NCI-H1092 (cell line): ENCODE measurements around the gene ZNF582.

Experiments
- DNase-seq: peaks from one replicate; lab custom pipeline; 2025; lab: John Stamatoyannopoulos, UW

ZNF582 gene

DNA sequence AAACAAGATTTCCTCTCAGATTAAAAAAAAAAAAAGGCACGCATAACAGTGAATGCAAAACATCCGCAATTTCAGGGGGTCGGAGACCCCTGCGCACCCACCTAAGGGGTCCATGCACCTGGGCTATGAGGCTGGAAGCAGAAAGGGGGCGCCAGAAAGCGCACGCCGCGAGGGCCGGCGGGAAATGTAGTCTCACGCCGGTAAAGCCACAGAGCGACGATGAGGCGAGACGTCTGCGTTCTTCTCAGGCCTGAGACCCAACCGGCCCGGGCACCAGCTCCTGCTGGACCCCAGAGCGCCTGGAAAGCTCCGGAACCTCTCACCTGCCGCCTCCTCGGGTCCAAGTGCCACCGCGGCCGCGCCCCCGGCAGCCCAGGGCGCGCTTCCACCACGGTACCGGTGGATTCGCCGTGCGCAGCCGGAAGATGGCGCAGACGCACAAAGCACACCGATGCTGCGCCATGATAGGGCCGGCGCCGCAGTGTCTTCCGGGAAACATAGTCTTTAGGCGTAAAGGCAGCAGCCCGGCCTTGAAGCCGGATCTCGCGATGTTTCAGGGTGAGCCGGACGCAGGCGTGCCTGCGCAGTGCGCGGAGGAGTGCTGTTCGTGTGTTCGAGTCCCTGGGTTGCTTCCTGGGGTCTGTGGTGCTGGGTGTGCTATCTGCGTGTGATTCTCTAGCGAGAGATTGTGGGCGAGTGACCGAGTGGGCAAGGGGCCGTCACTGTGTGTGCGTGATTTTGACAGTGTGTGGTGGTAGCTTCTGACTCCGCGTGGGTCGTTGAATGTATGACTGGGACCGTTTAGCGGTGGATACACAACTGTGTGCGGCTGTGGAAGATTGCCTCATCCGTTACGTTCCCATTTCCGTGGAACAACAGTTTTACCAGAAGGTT lies at the start of gene ZNF582:
ZNF582 (minus strand) TSS at position 416 of the 894 bp plus-strand sequence. CDS start 1,782 bp downstream, outside the sequence.
- peak; percentile 85 for DNase-seq

DNA sequence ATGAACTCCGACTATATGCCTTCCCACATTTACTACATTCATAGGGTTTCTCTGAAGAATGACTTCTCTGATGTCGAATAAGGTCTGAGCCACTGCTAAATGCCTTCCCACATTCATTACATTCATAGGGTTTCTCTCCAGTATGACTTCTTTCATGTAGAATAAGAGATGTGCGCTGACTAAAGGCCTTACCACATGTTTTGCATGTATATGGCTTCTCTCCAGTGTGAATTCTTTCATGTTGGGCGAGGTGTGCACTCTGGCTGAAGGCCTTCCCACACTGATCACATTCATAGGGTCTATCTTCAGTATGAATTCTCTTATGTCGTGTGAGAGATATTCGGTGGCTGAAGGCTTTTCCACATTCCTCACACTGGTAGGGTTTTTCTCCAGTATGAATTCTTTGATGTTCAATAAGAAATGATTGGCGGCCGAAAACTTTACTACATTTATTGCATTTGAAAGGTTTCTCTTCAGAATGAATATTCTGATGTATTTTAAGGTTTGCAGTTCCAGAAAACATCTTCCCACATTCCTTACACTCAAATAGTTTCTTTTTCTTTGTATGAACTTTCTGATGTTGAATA lies 48.0 kb upstream of the ZNF582 start:
- DNase-seq = no peak

DNA sequence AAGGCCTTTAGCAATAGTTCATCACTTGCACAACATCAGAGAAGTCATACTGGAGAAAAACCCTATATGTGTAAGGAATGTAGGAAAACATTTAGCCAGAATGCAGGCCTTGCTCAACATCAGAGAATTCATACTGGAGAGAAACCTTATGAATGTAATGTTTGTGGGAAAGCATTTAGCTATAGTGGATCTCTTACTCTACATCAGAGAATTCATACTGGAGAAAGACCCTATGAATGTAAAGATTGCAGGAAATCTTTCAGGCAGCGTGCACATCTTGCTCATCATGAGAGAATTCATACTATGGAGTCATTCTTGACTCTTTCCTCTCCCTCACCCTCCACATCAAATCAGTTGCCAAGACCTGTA lies 30.6 kb upstream of the ZNF582 start:
- no peak for DNase-seq

DNA sequence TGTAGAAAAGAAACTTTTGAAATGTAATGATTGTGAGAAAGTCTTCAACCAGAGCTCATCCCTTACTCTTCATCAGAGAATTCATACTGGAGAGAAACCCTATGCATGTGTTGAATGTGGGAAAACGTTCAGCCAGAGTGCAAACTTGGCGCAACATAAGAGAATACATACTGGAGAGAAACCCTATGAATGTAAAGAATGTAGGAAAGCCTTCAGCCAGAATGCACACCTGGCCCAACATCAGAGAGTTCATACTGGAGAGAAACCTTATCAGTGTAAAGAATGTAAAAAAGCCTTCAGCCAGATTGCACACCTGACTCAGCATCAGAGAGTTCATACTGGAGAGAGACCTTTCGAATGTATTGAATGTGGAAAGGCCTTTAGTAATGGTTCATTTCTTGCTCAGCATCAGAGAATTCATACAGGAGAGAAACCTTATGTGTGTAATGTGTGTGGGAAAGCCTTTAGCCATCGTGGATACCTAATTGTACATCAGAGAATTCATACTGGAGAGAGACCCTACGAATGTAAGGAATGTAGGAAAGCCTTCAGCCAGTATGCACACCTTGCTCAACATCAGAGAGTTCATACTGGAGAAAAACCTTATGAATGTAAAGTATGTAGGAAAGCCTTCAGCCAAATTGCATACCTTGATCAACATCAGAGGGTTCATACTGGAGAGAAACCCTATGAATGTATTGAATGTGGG lies 30.1 kb upstream of the ZNF582 start:
- no peak for DNase-seq

DNA sequence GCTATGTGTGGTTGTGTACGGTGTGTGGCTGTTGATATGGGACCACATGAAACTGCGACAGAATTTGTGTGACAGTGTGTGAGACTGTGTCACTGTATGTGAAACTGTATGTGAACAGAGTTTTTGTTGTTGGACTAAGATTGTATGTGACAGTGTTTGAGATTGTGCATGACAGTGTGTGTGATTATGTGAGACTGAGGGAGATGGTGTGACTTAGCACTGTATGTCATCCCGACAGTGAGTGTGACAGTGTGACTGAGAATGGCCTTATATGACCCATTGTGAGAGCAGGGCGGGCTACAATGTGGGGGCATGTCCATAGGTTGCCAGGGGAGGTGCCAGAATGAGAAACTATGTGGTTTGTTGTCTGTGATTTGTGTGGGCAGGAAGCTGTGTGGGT lies 11.7 kb upstream of the ZNF582 start:
- DNase-seq = no peak

DNA sequence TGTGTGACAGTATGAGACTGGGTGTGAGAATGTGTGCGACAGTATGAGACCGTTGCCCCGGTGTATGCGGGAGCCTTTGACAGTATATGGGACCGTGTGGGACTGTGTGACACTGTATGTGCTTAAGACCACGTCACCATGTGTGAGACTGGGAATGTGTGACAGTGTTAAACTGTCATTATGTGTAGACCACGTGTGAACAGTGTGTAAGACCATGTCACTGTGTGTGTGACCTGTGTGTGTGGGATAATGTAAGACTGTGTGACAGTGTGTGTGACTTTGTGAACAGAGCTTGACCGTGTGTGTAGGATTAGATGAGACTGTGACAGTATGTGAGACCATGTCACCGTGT lies 11.3 kb upstream of the ZNF582 start:
- no peak for DNase-seq

DNA sequence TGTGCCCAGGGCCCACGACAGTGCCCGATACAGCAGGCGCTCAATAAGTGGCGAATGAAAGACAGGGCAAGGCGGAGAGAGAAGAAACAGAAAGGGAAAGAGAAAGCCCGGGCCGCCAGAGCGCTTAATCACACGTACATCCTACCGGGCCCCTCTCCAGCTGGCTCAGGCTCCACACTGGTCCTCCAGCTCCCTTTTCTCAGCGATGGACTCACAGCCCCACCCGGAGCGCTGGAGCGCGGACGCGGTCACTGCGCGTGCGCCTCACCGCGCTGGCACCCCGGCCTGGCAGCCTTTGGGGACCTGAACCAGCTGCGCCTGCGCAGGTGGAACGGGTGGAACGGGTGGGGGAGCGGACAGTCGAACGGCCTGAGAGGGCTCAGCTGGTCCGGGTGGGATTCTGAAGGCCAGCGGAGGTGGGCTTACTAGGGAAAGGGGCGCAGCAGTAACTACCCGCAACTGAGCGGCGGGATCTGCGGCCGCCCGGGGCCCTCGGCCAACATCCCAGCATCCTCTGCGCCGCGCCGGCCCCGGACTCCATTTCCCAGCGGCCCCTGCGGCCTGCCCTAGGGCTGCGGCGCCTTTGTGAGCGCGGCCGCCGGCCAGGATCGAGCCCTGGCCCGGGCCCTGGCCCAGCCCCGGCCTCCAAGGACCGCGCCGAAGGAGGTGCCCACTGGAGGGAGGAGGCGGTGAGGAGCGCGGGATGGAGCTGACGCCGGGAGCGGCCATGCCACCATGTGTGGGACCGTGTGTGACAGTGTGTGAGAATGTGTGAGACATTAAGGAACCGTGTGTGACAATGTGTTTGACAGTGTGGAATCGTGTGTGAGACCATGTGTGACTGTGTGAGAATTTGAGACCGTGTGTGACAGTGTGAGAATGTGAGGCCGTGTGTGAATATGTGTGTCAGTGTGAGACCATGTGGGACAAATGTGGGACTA lies 10.7 kb upstream of the ZNF582 start, which contains the start of gene ZNF583:
ZNF583 (plus strand) TSS at position 569 of the 941 bp plus-strand sequence. CDS start 2,783 bp downstream, outside the sequence.
- peak; percentile 75 for DNase-seq

DNA sequence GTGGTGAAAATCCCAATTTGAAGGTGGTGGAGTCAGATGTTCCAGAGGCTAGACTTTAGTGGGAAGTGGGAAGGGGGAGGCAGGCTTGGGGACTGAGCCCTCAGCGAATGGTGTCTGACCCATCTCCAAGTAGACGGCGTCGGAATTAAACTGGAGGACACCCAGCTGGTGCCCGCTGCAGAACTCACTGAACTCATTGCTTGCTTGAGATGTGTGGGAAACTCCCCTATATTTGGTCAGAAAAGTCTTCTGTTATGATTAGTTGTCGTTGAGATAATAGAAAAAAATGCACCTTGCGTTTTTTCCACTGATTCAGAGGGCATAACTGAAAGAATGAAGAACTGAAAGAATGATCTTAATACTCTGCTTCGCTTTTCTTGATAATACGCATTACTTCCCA lies 9.9 kb upstream of the ZNF582 start:
- no peak for DNase-seq

DNA sequence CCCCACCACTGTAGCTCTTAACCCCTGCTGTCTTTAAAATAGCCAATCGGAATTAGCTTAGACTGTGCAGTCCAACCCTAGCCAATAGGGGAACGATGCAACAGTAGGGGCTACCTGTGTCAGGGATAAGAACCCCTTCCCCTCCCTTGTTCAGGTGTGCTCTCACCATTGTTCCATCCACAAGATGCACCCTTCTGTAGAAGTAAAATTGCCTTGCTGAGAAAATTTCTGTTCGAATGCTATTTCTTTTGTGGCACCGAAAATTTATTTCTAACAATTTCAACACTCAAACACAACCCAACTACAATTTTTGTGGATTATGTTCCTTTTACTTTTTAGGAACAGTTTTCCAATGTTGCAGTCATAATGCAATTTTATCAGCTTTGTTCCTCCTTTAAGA lies 7.2 kb upstream of the ZNF582 start:
- no peak for DNase-seq

DNA sequence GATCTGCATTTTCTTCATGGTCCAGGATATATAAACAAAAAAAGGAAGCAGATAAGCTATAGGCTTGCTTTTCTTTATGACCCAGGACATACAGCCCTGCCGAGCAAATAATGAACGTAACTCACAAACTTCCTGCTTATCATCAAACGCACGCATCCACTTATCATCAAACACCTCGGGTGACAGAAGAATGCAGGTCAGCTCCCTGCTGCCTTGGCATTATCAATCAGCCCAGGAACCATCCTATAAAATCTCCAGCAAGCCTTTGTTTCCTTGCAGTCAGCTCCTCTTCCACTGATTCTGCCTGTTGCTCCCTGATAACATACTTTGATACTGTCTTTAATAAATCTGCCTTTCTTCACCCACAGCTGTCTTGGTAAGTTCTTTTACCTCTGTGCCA lies 5.5 kb upstream of the ZNF582 start:
- no peak for DNase-seq

DNA sequence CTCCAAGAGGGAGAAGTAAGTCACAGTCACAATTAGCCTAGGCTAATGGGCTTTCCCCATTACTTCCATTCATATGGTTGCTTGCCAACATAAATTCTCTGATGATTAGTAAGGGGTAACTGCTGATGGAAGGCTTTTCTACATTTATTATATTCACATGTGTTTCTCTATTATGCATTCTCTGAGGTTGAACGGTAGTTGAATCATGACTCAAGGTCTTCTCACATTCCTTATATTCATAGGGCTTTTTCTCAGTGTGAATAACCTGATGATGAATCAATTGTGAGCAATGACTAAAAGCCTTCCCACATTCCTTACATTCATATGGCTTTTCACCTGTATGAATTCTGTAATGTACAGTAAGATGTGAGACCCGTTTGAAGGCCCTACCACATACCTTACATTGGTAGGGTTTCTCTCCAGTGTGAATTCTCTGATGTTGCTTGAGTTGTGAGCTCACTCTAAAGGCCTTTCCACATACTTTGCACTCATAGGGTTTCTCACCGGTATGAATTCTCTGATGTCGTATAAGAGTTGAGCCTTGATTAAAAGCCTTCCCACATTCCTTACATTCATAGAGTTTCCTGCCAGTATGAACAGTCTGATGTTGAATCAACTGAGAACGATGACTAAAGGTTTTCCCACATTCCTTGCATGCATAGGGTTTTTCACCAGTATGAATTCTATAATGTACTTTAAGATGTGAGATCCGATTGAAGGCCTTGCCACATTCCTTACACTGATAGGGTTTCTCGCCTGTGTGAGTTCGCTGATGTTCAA lies 9.3 kb downstream of the ZNF582 start:
- DNase-seq = no peak

DNA sequence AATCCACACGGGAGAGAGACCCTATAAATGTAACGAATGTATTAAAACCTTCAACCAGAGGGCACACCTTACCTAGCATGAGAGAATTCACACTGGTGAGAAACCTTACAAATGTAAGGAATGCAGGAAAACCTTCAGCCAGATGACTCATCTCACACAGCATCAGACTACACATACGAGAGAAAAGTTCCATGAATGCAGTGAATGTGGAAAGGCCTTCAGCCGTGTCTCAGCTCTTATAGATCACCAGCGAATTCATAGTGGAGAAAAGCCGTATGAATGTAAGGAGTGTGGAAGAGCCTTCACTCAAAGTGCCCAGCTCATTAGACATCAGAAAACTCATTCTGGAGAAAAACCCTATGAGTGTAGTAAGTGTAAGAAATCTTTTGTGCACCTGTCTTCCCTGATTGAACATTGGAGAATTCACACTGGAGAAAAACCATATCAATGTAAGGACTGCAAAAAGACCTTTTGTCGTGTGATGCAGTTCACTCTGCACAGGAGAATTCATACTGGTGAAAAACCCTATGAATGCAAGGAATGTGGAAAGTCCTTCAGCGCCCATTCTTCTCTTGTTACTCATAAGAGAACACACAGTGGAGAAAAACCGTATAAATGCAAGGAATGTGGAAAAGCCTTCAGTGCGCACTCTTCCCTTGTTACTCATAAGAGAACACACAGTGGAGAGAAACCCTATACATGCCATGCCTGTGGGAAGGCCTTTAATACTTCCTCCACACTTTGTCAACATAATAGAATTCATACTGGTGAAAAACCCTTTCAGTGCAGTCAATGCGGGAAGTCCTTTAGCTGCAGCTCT lies 16.0 kb downstream of the ZNF582 start:
- DNase-seq = no peak

DNA sequence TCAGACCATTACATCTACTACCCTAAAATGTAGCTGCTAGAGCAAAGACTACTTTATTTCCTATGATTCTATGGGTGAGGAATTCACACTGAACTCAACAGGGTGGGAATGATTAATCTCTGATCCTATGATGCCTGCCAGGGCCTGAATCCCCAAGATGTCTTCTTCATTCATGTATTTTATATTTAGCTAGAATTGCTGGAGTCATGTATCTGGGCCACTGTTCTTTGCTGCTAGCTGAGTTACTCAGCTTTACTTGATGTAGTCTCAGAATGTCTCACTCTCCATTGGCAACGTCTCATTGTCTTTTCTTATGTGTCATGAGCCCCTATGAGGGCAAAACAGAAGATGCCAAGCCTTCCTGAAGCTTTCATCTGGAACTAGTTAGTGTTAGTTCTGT lies 21.1 kb downstream of the ZNF582 start:
- DNase-seq = no peak

DNA sequence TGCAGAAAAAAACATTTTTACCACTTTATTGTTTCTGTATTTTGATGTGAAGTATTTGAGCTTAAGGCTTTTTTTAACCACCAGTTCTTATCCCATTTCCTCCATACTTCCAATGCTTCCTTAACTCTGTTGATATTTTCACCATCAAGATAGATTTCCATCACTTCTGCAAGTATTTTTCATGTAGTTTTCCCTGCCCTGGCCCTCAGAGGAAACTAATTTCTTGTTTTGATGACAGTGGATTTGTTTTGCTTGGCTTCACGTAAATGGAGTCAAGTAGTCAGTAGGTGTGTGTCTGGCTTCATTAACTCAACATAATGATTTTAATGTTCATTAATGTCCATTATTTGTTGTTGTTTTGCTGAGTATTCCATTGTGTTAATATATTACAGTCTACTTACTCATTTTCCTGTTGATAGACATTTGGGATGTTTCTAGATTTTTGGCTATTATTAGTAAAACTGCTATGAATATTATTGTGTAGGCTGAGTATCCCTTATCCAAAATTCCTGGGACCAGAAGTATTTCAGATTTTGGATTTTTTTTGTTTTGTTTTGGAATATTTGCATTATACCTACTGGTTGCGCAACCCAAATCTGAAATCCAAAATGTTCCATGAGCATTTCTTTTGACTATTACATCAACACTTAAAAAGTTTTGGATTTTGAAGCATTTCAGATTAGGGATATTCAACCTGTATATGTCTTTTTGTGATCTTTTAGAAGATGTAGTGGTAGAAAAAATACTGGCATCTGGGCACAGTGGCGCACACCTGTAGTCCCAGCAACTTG lies 23.3 kb downstream of the ZNF582 start:
- no peak for DNase-seq

DNA sequence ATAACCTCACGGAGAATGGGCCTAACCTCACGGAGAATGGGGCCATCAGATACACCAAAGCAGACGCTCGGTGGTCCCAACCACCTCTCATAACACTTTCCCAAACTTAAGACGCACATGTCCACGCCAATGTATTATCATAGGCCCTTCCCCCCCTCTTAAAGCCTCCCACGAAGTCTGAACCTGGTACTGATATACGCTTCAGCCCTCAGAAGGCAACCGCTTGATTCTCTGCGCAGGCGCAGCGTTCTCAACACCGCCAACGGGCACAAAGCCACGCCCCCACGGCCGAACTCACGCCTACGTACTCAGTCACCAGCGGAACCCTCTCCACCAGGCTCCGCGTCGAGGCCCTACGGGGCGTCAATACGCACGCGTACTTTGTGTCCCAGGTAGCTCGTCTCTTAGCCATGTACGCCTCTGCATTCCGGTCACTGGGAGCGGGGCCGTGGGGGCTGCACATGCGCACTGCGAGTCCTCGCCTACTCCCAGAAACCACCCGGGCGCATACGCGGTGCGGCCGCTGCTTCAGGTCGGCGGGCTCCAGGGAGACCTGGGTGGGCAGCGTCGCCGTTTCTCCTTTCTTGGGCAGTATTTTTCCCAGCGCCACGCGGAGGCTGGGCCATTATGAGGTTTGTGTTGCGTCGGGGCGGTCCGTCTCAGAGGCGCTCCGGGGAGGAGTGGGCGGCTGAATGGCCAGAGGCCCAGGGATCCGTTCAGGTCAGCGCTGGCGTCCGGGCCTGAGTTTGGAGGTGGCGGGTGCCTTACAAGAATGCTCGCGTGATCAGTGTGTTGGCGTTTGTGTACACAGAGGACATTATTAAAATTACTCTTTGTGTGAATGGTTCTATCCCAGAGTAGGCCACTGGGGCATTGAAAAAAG lies 25.3 kb downstream of the ZNF582 start:
- DNase-seq = peak; percentile 82

DNA sequence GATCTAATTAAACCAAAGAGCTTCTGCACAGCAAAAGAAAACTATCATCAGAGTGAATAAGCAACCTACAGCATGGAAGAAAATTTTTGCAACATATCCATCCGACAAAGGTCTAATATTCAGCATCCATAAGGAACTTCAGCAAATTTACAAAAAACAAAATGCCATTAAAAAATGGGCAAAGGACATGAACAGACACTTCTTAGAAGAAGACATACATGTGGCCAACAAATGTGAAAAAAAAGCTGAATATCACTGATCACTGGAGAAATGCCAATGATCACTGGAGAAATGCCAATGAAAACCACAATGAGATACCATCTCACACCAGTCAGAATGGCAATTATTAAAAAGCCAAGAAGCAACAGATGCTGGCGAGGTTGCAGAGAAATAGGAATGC lies 32.5 kb downstream of the ZNF582 start:
- DNase-seq = no peak

DNA sequence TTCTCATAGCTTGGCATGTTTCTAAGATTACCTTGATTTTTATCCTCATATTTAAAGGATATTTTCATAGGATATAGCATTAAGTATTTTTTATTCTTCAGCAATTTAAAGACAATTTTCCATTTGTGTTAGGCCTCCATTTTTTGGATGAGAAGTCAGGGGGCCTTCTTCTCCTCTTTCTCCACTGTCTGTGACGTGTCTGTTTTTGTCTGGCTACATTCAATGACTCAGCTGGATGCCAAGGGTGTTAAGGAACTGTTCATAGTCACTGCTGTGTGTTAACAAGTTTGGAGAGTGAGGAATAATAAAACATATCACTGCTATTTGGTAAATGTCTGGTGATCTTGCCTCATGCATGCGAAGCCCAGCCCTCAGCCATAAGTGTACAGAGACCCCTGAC lies 36.4 kb downstream of the ZNF582 start:
- no peak for DNase-seq

DNA sequence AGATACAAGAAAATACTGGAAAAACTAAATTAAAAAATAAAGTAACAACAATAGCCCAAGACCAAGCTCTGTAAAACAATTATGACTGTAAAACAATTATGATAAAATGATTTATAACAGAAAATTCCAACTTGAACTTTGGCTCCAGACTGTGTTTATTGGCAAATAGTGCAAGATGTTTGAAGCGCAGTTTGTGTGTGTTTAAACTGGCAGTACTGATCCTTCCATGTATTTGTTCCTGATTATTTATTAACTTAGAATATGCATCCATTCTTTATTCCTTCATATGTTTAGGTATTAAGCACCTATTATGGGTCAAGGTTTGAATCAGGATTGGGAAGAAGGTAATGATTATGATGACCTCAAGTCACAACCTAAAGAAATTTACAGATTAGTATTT lies 37.8 kb downstream of the ZNF582 start:
- no peak for DNase-seq
